HG02884 (cell line): ENCODE data around the gene MCM8.
"Not testable (repeated sequence)": the region's sequence is repeated elsewhere in the genome, so short reads cannot be mapped to it uniquely, and the experiment has no call there.

Experiments used
- ATAC-seq: cut with Tn5 transposase; IDR thresholded peaks from one replicate; pipeline ENCODE4 v1.9.1; 2021; ENCODE audit warnings: mild to moderate bottlenecking, moderate library complexity; ENCODE audit not compliant: unreplicated experiment

The MCM8 gene

GRCh38 chr20:5999783-6000182 lies 49.3 kb downstream of the MCM8 start:
- ATAC-seq, result no peak

- no peak for ATAC-seq
These were observed 50.4 kb downstream of the MCM8 start for GRCh38 chr20:6000871-6001270.

- no peak for ATAC-seq
These were observed 56.1 kb downstream of the MCM8 start for GRCh38 chr20:6006603-6006949.

GRCh38 chr20:6007094-6007528 lies 56.7 kb downstream of the MCM8 start:
- no peak for ATAC-seq

- no peak for ATAC-seq
These were observed 57.2 kb downstream of the MCM8 start for GRCh38 chr20:6007529-6008103.

- no peak for ATAC-seq
These were observed 57.8 kb downstream of the MCM8 start for GRCh38 chr20:6008254-6008653.

- ATAC-seq, result no peak
These were observed 61.7 kb downstream of the MCM8 start for GRCh38 chr20:6012179-6012578.

GRCh38 chr20:6014017-6014416 lies 63.6 kb downstream of the MCM8 start:
- no peak for ATAC-seq

- no peak for ATAC-seq
These were observed 64.5 kb downstream of the MCM8 start for GRCh38 chr20:6014957-6015356.

GRCh38 chr20:6017467-6017866 lies 67.0 kb downstream of the MCM8 start:
- ATAC-seq, result no peak

GRCh38 chr20:6017880-6018279 lies 67.4 kb downstream of the MCM8 start:
- no peak for ATAC-seq

GRCh38 chr20:6024768-6025167 lies 74.3 kb downstream of the MCM8 start:
- ATAC-seq, result no peak

GRCh38 chr20:6026051-6026450 lies 75.6 kb downstream of the MCM8 start:
- no peak for ATAC-seq

GRCh38 chr20:6028818-6029217 lies 78.4 kb downstream of the MCM8 start:
- no peak for ATAC-seq

GRCh38 chr20:6029538-6029937 lies 79.1 kb downstream of the MCM8 start:
- no peak for ATAC-seq

GRCh38 chr20:6030453-6031080 lies 80.1 kb downstream of the MCM8 start:
- no peak for ATAC-seq

- not testable (repeated sequence) for ATAC-seq
These were observed 82.5 kb downstream of the MCM8 start for GRCh38 chr20:6032907-6033306.

- no peak for ATAC-seq
These were observed 83.9 kb downstream of the MCM8 start for GRCh38 chr20:6034134-6034969.

GRCh38 chr20:6036213-6036612 lies 85.8 kb downstream of the MCM8 start:
- ATAC-seq, result no peak

- no peak for ATAC-seq
These were observed 86.6 kb downstream of the MCM8 start for GRCh38 chr20:6037082-6037481.

- ATAC-seq, result no peak
These were observed 87.8 kb downstream of the MCM8 start for GRCh38 chr20:6038256-6038655.

- ATAC-seq, result no peak
These were observed 89.3 kb downstream of the MCM8 start for GRCh38 chr20:6039766-6040165.
